Epithelial cell of esophagus (primary cell): ENCODE measurements around the gene FMNL1.
A peak's percentile ranks its signal among the peaks of the same experiment; 100 is the strongest.

Source experiments
- DNase-seq: peaks from one replicate; pipeline ENCODE4 v3.0.0; 2010; ENCODE audit warnings: low read depth
- H3K4me3 ChIP-seq: 2 replicates; pipeline ENCODE4 v1.5.1; 2011; ENCODE audit warnings: mild to moderate bottlenecking, low read length, control low read depth
- TF ChIP-seq, protein P1 (sequence below): IDR thresholded peaks from 2 replicates; pipeline ENCODE4 v1.5.1; 2011; ENCODE audit warnings: low read depth, mild to moderate bottlenecking, low read length, control low read depth, inconsistent platforms; ENCODE audit not compliant: insufficient read depth; ENCODE audit errors: missing control alignments

Gene FMNL1

DNA sequence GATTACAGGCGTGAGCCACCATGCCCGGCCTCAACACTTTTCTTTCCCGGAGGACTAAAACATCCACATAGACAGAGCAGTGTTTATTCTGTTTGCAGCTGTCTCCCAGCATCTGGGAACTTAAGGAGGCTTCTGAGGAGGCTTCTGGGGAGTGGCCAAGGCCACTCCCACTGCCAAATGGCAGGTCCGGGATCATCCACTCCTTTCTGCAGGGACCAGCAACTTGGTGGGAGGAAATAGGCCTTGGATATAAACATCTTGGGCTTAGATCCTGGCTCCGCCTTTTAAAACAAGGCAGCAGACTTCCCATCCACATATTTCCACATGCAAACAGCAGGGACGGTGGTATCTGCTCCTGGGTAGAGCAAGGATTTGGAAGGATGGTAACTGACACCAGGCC is 54.3 kb downstream of the FMNL1 start:
- TF ChIP-seq, protein P1, sequence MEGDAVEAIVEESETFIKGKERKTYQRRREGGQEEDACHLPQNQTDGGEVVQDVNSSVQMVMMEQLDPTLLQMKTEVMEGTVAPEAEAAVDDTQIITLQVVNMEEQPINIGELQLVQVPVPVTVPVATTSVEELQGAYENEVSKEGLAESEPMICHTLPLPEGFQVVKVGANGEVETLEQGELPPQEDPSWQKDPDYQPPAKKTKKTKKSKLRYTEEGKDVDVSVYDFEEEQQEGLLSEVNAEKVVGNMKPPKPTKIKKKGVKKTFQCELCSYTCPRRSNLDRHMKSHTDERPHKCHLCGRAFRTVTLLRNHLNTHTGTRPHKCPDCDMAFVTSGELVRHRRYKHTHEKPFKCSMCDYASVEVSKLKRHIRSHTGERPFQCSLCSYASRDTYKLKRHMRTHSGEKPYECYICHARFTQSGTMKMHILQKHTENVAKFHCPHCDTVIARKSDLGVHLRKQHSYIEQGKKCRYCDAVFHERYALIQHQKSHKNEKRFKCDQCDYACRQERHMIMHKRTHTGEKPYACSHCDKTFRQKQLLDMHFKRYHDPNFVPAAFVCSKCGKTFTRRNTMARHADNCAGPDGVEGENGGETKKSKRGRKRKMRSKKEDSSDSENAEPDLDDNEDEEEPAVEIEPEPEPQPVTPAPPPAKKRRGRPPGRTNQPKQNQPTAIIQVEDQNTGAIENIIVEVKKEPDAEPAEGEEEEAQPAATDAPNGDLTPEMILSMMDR: no peak
- no peak for DNase-seq
- H3K4me3 ChIP-seq: no peak overlapping the region

DNA sequence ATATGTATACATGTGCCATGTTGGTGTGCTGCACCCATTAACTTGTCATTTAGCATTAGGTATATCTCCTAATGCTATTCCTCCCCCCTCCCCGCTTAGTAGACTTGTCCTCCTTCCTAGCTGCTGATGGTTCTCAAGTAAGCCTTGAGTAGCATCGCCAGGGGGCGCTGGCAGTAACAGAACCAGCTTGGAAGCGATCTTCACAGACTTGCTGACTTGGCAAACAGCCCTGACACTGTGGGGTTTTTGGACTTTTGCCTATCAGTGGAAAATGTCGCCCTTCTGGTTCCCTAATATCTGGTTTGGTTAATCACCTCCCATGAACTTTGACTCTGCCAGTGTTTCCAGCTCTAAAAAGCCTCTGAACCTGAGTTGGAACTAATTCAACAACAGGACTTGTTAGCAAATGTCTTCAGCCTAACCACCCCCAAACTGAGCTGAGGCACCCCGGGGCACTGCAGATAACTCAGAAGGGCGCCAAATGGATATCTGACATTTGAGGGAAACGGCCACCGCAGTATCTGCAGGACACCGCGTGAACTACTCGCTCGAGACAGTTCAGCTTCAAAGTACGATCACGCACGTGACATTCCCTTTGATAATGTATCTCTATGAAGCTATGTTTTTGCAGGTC is 55.6 kb downstream of the FMNL1 start:
- H3K4me3 ChIP-seq: no peak overlapping the region
- TF ChIP-seq, protein P1: peak; percentile 90
- DNase-seq: peak; percentile 93

DNA sequence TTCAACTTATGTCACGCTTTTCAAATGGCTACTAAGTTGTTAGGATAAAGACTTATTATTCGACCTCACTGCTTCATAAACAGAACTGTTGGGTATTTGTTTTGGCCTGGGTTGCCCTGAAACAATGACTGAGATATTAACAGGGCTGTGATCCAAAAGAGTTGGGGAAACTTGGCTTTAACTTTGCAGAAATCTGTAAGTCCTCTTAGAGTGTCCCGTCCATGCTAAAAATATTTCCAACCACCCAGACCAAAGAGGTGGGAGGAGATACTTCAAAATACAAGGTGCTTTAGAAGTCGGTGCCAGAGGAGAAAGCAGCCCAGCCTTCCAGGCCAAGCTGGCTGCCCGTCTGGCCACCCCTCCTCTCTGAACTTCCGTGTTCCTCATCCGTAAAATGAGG is 56.3 kb downstream of the FMNL1 start:
- no peak for DNase-seq
- H3K4me3 ChIP-seq: no peak overlapping the region
- TF ChIP-seq, protein P1: no peak

DNA sequence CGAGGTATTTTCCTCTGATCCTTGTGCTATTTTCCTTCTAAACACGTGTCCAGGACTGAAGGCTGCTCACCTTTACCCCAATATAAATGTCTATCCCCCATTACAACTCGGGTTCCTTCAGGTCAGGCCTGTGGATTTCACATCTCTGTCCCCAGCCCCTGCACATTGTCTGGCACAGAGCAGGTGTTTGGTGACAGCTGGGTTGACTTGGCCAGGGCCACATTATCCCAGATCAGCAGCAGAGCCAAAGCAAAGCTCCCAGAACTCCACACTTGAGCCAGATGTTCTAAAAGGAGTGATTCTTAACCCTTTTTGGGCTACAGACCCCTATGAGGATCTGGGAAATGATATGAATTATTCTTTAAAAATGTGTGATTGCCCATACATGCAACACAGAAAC is 58.2 kb downstream of the FMNL1 start:
- TF ChIP-seq, protein P1: no peak
- no peak for DNase-seq
- H3K4me3 ChIP-seq: no peak overlapping the region

DNA sequence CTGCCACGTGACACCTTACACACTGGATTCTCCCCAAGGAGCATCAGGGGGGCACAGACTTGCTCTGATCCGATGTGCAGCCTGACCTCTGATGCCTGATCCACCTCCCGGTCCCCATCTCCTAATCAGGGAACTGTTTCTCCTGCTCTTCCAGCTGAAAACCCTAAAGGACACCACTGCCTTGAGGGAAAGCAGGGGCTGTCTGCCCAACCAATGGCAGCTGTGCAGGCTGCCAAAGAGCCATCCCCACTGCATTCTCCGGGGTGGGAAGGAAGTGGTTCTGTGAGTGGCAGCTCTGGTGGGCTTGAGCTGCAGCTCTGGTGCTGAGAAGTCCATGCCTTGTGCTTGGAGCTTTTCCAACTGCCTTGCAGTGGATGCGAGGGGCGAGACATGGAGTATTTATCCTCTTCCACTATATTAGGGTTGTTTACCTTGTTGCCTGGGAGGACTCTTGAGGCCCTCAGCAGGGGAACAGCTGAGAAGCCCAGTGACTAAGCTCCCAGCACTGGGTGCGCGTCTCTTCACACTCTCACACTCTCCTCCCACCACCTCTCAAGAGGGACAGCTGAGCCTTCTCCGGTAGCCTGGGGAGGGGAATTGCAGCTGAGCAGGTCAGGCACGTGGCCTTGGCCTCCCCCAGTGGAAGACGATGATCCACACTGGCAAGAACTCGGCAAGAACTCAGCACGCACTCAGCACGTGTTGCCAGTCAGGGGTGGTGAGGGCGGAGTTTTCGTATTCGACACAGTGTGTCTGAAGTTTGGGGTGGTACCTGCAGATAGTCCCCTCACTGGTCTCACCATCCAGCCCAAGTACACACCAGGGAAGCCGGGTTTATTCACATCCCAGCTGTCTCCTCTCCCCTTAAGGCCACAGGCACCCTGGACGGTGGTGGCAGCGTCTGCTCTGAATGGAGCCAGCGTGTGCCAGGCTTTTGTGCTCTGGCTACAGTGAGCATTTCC is 61.3 kb downstream of the FMNL1 start:
- TF ChIP-seq, protein P1: no peak
- no peak for DNase-seq
- no peak overlapping the region for H3K4me3 ChIP-seq

DNA sequence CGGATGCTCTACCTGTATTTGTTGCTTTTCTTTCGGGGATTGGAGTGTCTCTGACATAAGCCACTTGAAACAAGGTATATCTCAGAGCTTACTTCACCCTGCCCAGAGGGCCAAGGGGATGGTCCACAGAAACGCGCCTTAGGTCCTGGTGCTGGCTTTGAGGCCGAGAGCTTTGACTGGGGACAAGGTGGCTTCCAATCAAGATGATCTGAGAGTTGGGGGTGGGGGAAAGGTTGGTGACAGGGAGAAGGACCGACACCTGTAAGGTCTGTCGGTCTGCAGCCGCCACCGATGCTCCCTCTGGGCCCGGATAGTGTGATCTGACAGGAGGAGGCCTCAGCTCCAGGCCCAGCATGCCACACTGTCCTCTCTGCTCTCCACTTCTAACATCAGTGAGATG is 62.0 kb downstream of the FMNL1 start:
- TF ChIP-seq, protein P1: no peak
- no peak overlapping the region for H3K4me3 ChIP-seq
- DNase-seq: no peak
